K562 (cell line): ENCODE data around the gene RING1. TPM values are rescaled to one million over a fixed set of nuclear protein-coding genes. Genes with fewer than 3 reads are reported as not detected.

ENCODE experiments used
- CCAR2 ChIP-seq: fragments of 200-400 bp; formaldehyde crosslinking; IDR thresholded peaks from 2 replicates; pipeline ENCODE4 v1.6.1; 2017; ENCODE audit warnings: mild to moderate bottlenecking, low read depth, low read length
- ELF1 ChIP-seq: fragments of 200-800 bp; sonication (Bioruptor generic); IDR thresholded peaks from 2 replicates; pipeline ENCODE4 v1.6.1; 2016; ENCODE audit warnings: missing genetic modification characterization, missing compliant biosample characterization
- HDAC6 ChIP-seq: IDR thresholded peaks from 2 replicates; pipeline ENCODE4 v1.6.1; 2012; ENCODE audit warnings: low read depth, mild to moderate bottlenecking, control low read depth, inconsistent platforms, low read length, moderate library complexity
- RAD21 ChIP-seq, 2 experiments: fragments of 250-450 bp in 1 of 2; fragments of 450-650 bp in 1 of 2; sonication (Bioruptor Pico) in 1 of 2; formaldehyde crosslinking in 1 of 2; IDR thresholded peaks in 1 of 2; conservative IDR thresholded peaks in 1 of 2; 2 replicates each; pipeline versions ENCODE4 v1.4.0 to v1.8.0; 2020 to 2022; ENCODE audit warnings: mild to moderate bottlenecking in 2 of 2, moderate library complexity in 1 of 2
- RBM22 ChIP-seq: fragments of 200-400 bp; formaldehyde crosslinking; IDR thresholded peaks from 2 replicates; pipeline ENCODE4 v1.6.1; 2018; ENCODE audit warnings: low read length, low read depth; ENCODE audit not compliant: poor library complexity, severe bottlenecking
- SMARCB1 ChIP-seq: IDR thresholded peaks from 2 replicates; pipeline ENCODE4 v1.6.1; 2011; ENCODE audit warnings: improper control_type of control experiment, low read depth; ENCODE audit not compliant: insufficient read length
- ZNF197 ChIP-seq: fragments of 200-800 bp; sonication (Bioruptor generic); IDR thresholded peaks from 2 replicates; pipeline ENCODE4 v1.6.1; 2016; ENCODE audit warnings: low read depth, missing genetic modification characterization, missing compliant biosample characterization
- ZNF830 ChIP-seq: fragments of 250-450 bp; sonication (Bioruptor Pico); IDR thresholded peaks from 2 replicates; pipeline ENCODE4 v1.5.0; 2021; ENCODE audit warnings: mild to moderate bottlenecking
- polyA plus RNA-seq, 8 experiments: library from polyadenylated mRNA; depleted of rRNA in 4 of 8; stranded (reverse) in 5 of 8; unstranded in 3 of 8; fragments of >200 nt; fragmentation: Nextera tagmentation in 2 of 8; fragmentation: Illumina TruSeq in 1 of 8; extraction: Ambion mirVana in 2 of 8; extraction: Trizol in 1 of 8; gene quantifications; 2 replicates each; pipeline versions ENCODE4 v1.2.1 to v1.2.3, GENCODE V29; 2011 to 2014; ENCODE audit warnings: inconsistent platforms in 1 of 8, missing spikeins in 1 of 8
- total RNA-seq, 7 experiments: library from RNA; depleted of rRNA in 6 of 7; stranded (reverse); fragments of >200 nt in 6 of 7; fragmentation: Illumina TruSeq in 2 of 7; extraction: Trizol in 2 of 7; gene quantifications; 2 replicates each; pipeline versions ENCODE4 v1.2.1 to v1.2.3, GENCODE V29; 2011 to 2021; ENCODE audit warnings: low replicate concordance in 1 of 7
- TF ChIP-seq, protein P1 (sequence below): fragments of 450-650 bp; formaldehyde crosslinking; IDR thresholded peaks from 2 replicates; pipeline ENCODE4 v1.4.0; 2020; ENCODE audit warnings: mild to moderate bottlenecking, moderate library complexity
- TF ChIP-seq, protein P2 (sequence below): sonication (generic); formaldehyde crosslinking; IDR thresholded peaks from 2 replicates; pipeline ENCODE4 v1.8.0; 2023; ENCODE audit warnings: missing genetic modification reagents, mild to moderate bottlenecking, borderline replicate concordance
- TF ChIP-seq, protein P3 (sequence below): fragments of 250-450 bp; sonication (Bioruptor Pico); IDR thresholded peaks from 2 replicates; pipeline ENCODE4 v1.5.0; 2020; ENCODE audit warnings: mild to moderate bottlenecking, borderline replicate concordance
- TF ChIP-seq, protein P4 (sequence below), 3 experiments: IDR thresholded peaks in 2 of 3; conservative IDR thresholded peaks in 1 of 3; 2 replicates each; pipeline ENCODE4 v1.5.1; 2011 to 2012; ENCODE audit warnings: low read length in 3 of 3, mild to moderate bottlenecking in 3 of 3, control low read depth in 2 of 3, improper control_type of control experiment in 1 of 3, inconsistent platforms in 1 of 3, low read depth in 1 of 3, mixed read lengths in 1 of 3, moderate library complexity in 1 of 3; ENCODE audit not compliant: insufficient read depth in 2 of 3
- TF ChIP-seq, protein P5 (sequence below): sonication (generic); formaldehyde crosslinking; IDR thresholded peaks from 2 replicates; pipeline ENCODE4 v1.8.0; 2022; ENCODE audit warnings: missing genetic modification reagents, mild to moderate bottlenecking, moderate library complexity, borderline replicate concordance

Gene RING1
- total and polyA plus RNA-seq, 9 of the 15 experiments (the other 6 are each of a cell fraction or from before 2014, with no cell fraction given), result 4.2 to 59.1 (median 36.9) TPM

DNA sequence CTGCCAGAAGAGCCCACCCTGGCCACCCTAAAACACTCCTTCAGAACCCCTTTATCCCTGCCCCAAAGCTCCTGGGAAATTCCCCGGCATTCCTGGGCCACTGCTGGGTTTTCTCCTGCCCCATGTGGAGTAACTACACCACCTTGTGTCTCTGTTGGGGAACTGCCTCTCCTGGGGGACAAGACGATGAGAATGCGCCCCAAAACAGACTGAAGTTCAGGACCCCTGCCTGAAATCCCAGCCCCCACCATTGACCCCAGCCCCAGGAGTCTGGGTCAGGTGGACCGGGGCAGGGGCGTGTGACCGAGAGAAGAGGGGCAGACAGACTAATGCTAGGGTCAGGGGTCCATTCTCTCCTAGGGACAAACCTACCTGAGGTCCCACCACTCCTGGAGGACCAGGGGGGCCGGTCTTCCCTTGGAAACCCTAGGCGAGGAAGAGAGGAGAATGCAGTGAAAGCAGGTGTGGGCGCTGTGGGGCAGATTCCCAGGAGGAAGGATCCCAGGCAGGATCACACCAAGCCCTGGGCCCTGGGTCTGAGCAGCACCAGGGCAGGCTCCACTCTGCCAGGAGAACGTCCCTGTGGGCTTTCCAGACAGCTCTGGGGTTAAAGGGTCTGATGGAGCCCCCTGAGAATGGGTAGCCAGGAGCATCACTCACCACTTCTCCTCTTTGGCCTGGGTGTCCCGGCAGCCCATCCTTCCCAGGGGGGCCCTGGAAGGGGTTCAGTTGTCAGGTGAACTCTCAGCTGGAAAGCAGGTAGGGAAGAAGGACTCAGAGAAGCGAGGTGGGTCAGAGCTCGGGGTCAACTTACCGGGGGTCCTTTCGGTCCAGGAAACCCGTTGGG is 35.4 kb upstream of the RING1 start (continued):
- TF ChIP-seq, protein P1, sequence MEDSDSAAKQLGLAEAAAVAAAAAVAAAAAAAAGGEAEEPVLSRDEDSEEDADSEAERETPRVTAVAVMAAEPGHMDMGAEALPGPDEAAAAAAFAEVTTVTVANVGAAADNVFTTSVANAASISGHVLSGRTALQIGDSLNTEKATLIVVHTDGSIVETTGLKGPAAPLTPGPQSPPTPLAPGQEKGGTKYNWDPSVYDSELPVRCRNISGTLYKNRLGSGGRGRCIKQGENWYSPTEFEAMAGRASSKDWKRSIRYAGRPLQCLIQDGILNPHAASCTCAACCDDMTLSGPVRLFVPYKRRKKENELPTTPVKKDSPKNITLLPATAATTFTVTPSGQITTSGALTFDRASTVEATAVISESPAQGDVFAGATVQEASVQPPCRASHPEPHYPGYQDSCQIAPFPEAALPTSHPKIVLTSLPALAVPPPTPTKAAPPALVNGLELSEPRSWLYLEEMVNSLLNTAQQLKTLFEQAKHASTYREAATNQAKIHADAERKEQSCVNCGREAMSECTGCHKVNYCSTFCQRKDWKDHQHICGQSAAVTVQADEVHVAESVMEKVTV (CRISPR knock-in tag), result peak; percentile 49
- no peak for TF ChIP-seq SMARCB1
- TF ChIP-seq, protein P2, sequence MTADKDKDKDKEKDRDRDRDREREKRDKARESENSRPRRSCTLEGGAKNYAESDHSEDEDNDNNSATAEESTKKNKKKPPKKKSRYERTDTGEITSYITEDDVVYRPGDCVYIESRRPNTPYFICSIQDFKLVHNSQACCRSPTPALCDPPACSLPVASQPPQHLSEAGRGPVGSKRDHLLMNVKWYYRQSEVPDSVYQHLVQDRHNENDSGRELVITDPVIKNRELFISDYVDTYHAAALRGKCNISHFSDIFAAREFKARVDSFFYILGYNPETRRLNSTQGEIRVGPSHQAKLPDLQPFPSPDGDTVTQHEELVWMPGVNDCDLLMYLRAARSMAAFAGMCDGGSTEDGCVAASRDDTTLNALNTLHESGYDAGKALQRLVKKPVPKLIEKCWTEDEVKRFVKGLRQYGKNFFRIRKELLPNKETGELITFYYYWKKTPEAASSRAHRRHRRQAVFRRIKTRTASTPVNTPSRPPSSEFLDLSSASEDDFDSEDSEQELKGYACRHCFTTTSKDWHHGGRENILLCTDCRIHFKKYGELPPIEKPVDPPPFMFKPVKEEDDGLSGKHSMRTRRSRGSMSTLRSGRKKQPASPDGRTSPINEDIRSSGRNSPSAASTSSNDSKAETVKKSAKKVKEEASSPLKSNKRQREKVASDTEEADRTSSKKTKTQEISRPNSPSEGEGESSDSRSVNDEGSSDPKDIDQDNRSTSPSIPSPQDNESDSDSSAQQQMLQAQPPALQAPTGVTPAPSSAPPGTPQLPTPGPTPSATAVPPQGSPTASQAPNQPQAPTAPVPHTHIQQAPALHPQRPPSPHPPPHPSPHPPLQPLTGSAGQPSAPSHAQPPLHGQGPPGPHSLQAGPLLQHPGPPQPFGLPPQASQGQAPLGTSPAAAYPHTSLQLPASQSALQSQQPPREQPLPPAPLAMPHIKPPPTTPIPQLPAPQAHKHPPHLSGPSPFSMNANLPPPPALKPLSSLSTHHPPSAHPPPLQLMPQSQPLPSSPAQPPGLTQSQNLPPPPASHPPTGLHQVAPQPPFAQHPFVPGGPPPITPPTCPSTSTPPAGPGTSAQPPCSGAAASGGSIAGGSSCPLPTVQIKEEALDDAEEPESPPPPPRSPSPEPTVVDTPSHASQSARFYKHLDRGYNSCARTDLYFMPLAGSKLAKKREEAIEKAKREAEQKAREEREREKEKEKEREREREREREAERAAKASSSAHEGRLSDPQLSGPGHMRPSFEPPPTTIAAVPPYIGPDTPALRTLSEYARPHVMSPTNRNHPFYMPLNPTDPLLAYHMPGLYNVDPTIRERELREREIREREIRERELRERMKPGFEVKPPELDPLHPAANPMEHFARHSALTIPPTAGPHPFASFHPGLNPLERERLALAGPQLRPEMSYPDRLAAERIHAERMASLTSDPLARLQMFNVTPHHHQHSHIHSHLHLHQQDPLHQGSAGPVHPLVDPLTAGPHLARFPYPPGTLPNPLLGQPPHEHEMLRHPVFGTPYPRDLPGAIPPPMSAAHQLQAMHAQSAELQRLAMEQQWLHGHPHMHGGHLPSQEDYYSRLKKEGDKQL (CRISPR knock-in tag), result no peak
- TF ChIP-seq RAD21 (CRISPR knock-in tag; conservative IDR thresholded peaks at IDR 0.05 in 1 of 2, IDR thresholded peaks at IDR 0.05 in 1 of 2), result peak; percentile 78 to 85
- TF ChIP-seq HDAC6, result no peak
- TF ChIP-seq, protein P3, sequence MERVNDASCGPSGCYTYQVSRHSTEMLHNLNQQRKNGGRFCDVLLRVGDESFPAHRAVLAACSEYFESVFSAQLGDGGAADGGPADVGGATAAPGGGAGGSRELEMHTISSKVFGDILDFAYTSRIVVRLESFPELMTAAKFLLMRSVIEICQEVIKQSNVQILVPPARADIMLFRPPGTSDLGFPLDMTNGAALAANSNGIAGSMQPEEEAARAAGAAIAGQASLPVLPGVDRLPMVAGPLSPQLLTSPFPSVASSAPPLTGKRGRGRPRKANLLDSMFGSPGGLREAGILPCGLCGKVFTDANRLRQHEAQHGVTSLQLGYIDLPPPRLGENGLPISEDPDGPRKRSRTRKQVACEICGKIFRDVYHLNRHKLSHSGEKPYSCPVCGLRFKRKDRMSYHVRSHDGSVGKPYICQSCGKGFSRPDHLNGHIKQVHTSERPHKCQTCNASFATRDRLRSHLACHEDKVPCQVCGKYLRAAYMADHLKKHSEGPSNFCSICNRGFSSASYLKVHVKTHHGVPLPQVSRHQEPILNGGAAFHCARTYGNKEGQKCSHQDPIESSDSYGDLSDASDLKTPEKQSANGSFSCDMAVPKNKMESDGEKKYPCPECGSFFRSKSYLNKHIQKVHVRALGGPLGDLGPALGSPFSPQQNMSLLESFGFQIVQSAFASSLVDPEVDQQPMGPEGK (CRISPR knock-in tag), result no peak
- TF ChIP-seq, protein P4, sequence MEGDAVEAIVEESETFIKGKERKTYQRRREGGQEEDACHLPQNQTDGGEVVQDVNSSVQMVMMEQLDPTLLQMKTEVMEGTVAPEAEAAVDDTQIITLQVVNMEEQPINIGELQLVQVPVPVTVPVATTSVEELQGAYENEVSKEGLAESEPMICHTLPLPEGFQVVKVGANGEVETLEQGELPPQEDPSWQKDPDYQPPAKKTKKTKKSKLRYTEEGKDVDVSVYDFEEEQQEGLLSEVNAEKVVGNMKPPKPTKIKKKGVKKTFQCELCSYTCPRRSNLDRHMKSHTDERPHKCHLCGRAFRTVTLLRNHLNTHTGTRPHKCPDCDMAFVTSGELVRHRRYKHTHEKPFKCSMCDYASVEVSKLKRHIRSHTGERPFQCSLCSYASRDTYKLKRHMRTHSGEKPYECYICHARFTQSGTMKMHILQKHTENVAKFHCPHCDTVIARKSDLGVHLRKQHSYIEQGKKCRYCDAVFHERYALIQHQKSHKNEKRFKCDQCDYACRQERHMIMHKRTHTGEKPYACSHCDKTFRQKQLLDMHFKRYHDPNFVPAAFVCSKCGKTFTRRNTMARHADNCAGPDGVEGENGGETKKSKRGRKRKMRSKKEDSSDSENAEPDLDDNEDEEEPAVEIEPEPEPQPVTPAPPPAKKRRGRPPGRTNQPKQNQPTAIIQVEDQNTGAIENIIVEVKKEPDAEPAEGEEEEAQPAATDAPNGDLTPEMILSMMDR (IDR thresholded peaks at IDR 0.05 in 2 of 3, conservative IDR thresholded peaks at IDR 0.05 in 1 of 3; ENCODE audit: insufficient read depth in 2 of 3, low read depth in 1 of 3, low read length in 3 of 3), result peak; percentile 86 to 89 (median 86)
- TF ChIP-seq ZNF197 (CRISPR knock-in tag), result no peak
- TF ChIP-seq ELF1 (tag), result no peak
- TF ChIP-seq RBM22, result no peak
- TF ChIP-seq, protein P5, sequence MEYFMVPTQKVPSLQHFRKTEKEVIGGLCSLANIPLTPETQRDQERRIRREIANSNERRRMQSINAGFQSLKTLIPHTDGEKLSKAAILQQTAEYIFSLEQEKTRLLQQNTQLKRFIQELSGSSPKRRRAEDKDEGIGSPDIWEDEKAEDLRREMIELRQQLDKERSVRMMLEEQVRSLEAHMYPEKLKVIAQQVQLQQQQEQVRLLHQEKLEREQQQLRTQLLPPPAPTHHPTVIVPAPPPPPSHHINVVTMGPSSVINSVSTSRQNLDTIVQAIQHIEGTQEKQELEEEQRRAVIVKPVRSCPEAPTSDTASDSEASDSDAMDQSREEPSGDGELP (CRISPR knock-in tag), result no peak
- no peak for TF ChIP-seq CCAR2
- no peak for TF ChIP-seq ZNF830 (CRISPR knock-in tag)
